NCI-H446 (cell line): Measurements from ENCODE around the gene LIPT2.

Experiments used
- DNase-seq, 2 experiments: peaks; one replicate each; lab custom pipeline; 2025; lab: John Stamatoyannopoulos, UW

Gene LIPT2

DNA sequence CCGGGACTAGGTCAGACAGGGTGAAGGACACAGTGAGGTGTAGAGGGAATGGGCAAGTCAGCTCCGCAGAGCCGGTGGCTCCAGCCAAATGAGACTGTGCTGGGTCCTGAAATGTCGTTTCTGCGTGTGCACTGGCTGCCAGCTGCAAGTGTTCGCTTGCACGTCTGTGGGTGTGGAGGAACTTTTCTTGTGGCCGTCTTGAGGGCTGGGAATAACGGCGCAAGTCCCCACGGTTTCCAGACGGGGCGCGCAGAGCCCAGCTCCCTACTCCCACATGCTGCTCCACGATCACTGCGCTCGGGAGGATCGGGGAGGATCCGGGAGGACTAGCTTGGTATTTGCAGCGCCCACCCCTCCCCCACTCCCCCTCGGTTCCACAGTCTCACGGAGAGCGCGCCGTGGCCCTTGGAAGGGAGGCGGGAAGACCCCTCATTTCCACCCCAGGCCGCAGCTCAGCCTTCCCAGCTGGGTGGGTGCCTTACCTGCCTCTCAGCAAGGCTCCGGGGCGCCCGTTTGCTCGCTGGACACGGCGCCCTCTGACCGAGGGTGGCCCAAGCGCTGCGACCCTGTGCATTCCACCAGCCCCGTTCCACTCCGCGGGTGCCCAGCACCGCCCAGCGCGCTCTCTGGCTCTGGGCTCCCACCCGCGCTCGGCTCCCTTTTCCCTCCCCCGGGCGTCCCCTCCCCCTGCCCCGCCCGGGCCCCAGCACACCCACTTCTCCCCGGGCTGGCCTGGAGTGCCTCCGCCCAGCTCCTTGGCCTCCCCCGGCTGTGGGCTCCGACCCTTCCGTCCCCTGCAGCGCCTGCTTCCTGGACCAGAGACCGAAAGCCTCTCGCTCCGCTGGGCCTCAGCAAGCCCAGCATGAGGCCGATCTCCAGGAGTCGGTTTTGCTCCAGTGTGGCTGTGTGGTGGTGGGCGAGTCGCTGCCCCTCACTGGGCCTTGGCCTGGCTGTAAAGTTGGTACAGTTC lies 26.3 kb downstream of the LIPT2 start, which contains the start of gene KCNE3:
KCNE3 (minus strand) TSS at position 634 of the 970 bp plus-strand sequence. CDS start 9,986 bp downstream, outside the sequence.
- no peak for DNase-seq

DNA sequence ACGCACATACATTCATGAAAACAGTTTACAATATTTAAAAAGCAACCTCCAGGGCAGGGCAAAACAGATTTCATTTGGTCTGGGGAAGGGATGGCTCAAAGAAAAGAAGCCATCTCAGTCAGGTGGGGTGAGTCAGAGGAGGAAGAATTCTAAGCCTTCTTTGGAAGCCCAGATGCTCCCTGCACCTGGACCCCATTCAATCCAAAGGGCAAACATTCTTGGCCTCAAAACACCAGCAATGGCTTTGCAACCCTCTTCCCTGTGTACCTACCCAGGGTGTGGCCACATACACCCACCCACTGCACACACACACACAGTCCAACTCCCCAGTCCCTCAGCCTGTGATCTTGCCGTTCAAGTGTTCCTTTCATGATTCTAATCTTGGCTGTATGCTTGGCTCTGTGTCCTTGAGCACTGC lies 28.2 kb downstream of the LIPT2 start:
- DNase-seq: no peak

DNA sequence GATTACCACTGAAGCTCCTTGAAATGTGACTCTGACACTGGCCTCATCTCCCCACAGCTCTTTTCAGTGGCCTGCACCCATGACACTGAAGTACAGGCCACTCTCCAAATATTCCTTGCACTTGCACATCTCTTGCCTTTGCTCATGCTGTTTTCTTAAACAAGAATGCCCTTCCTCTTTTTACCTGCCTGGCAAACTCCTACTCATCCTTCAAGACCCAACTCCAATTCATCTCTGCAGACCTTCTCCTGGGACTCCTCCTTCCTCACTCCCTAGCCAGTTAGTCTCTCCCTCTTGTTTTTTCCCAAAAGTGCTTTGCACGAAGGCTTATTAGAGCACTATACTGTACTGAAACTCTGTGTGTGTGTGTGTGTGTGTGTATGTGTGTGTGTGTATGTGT lies 28.8 kb downstream of the LIPT2 start:
- DNase-seq: no peak

DNA sequence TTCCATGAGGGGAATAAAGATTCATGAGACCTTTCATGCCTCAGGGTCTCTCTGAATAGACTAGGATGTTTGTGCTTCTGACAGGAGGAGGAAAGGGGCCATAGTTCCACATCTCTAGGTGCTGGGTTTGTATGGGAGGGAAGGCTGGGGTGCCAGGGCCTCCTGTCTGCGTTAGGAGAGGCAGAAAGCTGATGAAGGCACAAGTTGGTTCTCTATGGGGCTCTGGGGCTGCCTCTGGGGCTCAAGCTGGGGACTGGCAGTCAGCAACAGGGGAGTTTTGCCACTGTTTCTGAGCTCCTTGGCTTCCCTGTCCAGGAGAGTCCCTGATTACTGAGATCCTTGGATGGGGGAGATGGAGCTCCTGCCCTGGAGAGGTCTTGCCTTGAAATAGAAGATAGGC lies 30.3 kb downstream of the LIPT2 start:
- no peak for DNase-seq

DNA sequence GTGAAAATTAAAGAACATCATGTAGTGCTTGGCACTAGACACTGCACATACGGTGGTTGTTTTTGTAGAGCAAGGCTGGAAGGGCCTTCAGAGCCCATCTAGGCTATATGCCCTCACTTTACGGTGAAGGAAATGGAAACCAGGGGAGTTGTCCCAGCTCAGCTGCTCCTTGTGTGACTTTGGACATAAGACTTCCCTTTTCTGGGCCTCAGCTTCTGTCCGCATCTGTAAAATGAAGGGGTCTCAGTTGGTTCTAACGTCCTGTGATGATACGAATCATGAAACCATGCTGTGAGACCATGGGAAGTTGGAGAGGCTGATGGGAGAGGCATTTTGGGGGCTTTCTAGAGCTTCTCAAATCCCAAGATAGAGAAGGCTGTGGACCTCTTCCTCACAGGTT lies 30.9 kb downstream of the LIPT2 start:
- DNase-seq: no peak

DNA sequence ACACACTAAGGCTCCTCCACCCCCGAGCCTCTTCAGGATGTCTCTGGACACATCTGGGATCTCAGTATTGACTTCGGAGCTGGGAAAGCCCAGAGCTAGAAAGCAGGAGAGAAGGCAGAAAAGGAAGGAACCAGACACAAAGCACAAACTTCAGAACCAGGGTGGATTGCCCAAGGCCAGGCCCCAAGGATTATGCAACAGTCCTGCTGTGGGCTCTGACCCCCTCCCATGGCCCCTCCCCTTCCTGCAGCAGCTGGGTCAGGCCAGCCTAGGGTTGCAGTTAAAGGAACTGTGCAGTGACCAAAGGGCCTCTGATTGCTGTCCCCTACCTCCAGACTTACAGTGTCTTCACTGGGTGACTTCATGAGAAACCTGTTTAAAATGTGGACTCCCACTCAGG lies 31.5 kb downstream of the LIPT2 start:
- DNase-seq: no peak

DNA sequence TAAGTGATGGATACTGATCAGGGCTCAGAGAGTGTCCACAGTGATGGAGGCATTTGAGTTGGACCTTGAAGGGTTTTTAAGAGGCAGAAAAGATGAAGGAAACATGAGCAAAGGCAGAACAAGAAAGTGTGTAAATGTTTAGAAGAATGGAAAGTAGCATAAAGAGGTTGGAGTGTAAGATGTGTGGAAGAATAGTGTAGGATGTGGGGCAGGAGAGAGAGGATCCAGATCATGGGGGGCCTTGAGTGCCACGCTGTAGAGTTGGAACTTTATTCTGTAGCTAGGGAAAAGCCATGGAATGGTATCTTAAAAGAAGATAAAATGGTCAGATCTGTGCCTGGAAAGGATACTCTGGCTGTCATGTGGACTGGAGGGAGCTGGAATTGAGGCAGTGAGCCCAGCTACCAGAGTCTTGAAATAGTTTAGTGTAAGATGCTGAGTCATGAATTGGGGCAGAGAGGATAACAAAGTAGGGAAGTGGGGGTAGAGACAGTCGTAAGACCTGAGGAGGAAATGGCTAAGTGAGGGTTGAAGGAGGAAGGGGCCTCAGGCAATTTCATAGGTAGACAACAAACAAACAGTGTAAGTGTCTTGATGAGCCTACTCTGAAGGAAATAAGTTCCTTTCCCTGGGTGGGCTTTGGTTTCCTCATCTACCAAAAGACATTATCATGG lies 32.9 kb downstream of the LIPT2 start:
- no peak for DNase-seq

DNA sequence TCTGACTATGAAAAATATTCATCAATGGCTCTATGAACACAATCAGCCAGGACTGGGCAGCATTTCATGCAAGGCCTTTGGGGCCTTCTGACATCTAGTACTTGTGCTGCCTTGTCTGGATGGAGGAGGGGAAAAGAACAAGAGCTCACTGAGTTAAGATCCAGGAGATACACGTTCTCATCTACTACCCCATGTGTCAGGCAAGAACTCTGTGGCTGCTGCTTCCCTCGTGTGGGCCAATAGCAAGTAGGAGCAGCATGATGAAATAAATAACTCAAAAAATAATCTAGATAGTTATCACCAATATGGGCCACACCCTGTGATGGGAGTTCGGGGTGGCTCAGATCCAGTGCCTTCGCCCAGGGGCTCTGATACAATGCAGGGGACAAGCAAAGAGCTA lies 33.5 kb downstream of the LIPT2 start:
- no peak for DNase-seq

DNA sequence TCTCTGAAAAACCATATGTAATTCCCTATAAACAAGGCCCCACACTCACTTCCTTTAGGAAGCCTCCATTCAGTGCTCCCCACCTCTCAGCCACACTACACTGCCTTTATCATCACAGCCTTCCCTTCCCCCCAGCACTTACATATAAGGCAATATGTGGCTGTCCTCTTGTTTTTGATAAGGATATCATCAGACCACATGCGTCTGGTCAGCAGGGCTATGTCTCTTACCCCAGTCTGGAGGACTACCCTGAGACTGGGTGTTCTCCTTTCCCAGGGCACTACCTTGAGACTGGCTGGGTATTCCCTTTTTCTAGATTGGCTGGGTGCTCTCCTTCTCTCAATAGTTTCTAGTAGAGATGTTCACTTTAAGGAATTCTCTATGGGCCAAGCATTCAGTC lies 33.9 kb downstream of the LIPT2 start:
- no peak for DNase-seq

DNA sequence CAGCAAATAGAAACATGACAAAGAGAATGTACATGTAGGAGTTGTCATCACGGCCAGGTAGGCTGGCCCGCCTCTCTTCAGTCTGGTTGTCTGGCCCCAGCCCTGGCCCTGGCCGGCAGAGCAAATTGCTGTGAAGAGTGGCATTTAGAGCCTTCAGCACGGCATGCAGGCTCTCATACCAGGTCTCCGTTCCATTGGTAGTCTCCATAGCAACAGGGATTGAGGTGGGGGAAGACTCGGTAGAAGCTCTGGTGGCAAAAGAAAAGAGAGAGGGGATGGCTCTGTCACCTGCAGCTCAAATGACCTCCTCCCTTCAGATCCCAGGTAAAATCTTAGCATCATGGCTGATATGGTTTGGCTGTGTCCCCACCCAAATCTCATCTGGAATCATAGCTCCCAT lies 36.2 kb downstream of the LIPT2 start:
- no peak for DNase-seq

DNA sequence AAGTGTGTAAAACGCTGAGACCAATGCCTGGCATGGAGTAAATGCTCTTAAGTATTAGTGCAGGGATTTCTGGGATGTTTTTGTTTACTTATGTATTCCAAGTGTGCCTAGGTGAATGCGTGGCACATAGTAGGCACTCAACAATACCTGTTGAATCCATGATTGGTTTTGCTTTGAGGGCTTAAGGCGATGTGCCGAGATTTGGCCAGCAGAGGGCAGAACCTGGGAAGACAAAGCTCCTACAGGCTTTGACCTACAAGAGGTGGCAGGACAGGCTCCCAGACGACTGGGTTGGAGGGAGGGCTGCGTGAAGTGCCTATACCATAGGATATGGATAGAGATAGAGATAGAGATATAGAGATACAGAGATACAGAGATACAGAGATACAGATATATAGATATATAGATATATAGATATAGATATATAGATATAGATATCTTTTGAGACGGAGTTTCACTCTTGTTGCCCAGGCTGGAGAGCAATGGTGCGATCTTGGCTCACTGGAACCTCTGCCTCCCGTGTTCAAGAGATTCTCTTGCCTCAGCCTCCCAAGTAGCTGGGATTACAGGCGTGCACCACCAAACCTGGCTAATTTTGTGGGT lies 40.0 kb downstream of the LIPT2 start:
- DNase-seq: peak; percentile 39 to 71

DNA sequence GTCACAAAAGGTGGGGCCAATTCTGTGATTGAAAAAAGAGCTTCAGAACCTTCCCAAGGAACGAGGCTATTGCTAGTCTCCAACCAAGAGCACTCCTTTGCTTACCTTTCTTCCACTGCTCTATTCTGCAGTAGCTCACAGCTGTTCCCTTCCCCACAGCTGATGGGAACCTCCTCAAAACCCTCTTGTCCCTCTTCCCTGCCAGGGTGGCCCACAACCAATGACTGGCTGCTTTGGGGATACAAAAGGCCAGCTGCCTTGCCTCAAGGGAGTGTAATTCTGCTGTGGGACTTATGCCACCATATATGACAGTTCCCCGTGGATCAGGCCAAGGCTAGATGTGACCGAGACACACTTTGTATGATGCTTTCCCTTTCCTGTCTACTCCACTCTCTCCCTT lies 41.2 kb downstream of the LIPT2 start:
- DNase-seq: no peak

DNA sequence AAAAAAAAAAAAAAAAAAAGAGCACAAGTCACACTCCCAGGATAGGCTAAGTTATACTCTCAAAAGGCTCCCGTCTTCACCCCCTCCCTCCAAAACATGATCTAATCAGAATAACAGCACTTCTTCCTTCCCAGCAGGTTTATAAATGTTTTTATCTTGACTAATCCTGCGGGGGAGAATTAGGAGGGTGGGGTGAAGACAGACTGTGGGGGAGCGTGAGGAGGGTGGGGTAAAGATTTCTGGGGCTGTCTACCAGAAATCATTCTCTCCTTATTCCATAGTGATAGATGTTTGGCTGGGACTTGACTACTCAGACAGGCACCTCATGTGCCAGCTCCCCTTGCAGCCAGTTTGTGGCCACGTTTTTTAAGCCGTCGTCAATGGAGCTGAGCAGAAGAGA lies 43.2 kb downstream of the LIPT2 start:
- DNase-seq: no peak

DNA sequence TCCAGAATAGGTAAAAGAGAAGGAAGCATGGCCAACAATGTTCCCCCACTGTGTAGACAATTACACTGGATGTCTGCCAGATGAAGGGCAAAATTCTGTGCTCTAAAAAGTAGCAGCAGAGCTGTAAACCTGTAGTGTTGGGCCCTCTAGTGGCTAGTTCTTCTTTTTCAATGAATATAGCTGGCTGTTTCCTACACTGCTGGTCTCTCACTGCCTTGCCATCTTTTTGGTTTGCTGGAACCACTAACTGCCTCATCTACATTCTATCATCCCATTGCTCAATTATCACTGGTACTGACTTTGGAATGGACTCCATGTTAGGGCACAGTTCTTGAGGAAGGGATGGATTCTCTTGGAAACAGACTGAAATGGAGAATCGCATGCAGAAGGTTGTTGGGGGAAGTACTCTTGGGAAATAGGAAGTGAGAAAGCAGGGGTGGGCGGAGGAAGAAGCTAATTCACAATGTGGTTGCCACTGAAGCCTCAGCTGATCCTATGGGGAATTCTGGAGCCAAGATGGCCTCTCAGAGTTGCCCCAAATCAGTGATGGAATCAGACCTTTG lies 44.1 kb downstream of the LIPT2 start:
- peak; percentile 52 to 92 for DNase-seq

DNA sequence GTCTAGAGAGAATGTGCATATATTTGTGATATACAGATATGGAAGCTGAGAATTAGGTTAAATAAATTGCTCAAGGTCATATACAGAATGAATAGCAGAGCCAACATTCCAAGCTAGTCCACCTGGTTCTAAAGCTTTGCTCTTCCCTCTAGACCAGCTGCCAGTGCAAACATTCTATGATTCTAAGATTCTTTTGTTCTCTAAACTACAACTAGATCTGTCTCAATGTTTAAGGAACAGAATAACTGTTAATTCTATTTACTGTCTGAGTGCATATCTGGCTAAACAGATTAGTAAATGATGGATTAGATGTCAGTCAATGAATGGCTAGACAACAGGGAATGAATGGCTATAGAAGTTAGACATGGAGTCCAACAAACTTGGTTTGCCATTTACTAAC lies 45.8 kb downstream of the LIPT2 start:
- no peak for DNase-seq

DNA sequence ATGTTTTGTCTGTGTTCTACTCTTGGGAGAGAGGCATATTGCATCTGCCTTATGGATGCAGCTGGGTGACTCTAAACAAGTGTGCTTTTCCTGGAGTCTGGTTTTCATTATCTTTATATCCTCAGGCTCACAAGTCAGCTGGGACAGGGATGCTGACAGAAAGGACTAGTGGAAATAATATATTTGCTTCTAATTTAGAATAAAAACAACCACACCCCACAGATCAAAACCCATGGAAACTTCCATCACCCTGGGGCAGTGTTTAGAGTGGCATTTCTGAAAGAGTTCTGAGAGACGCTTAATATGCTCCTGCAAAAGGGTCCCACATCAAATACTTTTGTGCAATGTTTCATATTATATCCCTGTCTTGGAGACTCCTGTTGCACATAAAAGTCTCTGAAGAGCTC lies 47.0 kb downstream of the LIPT2 start:
- no peak for DNase-seq

DNA sequence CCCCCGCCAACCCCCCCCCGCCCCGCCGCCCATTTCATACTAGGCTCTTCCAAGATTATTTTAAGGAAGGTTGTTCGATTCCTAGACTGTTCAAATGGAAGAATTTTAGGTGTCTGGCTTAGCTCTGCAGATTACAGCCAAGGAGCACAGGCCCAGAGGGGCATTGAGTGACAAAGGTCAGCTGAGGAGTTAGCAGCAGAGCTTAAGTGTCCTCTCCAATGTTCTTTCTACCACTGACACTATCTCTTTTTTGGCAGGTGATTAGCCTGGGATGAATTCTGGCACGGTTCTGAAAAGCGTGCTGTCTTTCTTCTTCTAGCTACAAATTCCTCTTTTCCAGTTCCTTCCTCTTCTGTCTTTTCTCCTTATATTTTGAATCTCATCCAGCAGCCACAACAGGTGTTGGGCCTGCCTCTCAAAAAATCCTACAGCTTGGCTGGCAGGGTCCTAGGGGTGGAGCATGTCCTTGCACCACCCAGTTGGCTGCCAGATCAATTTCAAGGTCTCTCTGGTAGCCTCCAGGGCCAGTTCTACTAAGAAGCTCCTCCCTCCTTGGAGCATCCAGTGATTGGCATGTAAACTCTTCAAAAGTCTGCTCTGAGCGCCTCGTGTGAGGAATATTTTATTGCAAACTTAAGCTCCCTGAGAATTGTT lies 49.2 kb downstream of the LIPT2 start:
- peak in 1 of 2 experiments; percentile 58 for DNase-seq

DNA sequence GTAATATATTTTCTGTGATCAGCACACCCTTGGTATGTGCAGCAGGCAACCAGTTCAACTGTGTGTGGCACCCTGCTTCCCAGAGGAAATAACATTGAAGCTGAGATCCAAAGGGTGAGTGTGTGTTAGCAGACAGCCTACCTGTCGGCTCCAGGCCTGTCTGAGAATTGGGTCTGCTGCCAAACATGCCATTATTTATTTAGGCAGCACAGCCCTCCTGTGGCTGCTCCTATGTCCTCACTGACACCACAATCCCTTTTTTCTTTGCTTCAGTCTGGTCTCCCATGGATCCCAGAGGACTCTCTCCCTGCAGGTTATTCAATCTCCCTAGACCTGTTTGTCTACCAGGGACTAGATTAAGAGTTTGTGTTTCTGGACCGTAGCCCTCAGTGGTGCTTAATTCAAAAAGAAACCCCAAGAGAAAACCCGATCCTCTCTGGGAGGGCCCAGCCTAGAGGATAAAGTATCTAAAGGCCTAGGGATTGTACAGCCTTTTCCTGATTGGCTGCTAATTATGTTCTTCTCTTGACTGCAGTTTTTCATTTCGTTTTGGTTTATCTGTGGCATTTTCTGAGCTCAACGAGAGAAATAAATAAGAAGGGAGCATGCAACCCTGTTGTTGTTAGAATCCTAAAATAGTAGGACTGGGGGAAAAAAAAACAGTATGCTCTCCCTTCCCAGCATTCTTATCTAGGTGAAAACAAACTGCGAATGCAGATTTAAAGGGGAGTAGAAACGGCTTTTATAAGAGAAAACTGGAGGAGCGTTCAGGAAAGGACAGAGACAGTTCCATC lies 50.3 kb downstream of the LIPT2 start:
- DNase-seq: peak in 1 of 2 experiments; percentile 34

DNA sequence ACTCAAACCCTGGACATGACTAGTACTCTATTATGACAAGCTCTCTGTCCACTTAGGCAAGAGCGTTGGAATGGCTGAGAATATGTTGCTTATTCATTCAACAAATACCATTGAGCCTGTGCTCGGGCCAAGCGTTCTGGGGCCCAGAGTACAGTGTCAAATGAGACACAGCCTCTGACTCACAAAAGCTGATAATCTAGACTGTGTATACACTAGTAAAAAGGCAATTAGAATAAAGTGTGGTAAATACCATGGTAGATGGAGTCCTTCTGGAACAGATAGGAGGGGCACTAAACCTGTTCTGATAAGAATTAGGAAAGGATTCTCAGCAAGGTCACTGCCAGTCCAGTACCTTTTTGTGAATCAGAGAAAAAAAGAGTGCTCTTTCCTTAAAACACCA lies 50.9 kb downstream of the LIPT2 start:
- no peak for DNase-seq
